Measurements from ENCODE around the gene FAM107B. TPM values are rescaled to one million over a fixed set of nuclear protein-coding genes. Genes with fewer than 3 reads are reported as not detected.

FAM107B gene
- total and polyA plus RNA-seq, 2 of the 4 experiments (the other 2 are of a cell fraction), result 26.4 to 27.1 TPM

- Histone ChIP-seq H3K23ac (ENCODE audit: low read depth, low read length) (no peak overlapping the region), H3K56ac (ENCODE audit: extremely low read depth, insufficient read depth, low read length) (no peak overlapping the region), H3K18ac (ENCODE audit: low read depth, low read length) (no peak overlapping the region), H3K36me3 (ENCODE audit: control insufficient read depth, insufficient read depth, low read length) (peaks cover 50% of the 10 kb centered on the region), H4K8ac (ENCODE audit: low read depth in 2 of 2, low read length in 2 of 2) (no peak overlapping the region), H3K9ac (ENCODE audit: low read depth, low read length) (no peak overlapping the region), H3K79me1 (ENCODE audit: low read depth in 1 of 2, low read length in 2 of 2) (peaks cover 23 to 78% of the 10 kb centered on the region in 2 experiments), H3K14ac (replicated peaks; ENCODE audit: low read depth, low read length) (no peak overlapping the region), H3K9me3 (ENCODE audit: control insufficient read depth, insufficient read depth, low read length) (no peaks in the 10 kb centered on the region), H2BK15ac (ENCODE audit: low read depth, low read length) (no peak overlapping the region), H4K91ac (ENCODE audit: insufficient read depth, low read depth, low read length) (no peak overlapping the region), H3K27me3 (ENCODE audit: control insufficient read depth, insufficient read depth, low read length) (no peaks in the 10 kb centered on the region), H2AK5ac (ENCODE audit: low read depth, low read length) (no peak overlapping the region), H3K27ac (ENCODE audit: insufficient read depth, low read length) (no peak overlapping the region), H3K4me1 (ENCODE audit: control insufficient read depth, insufficient read depth, low read length) (peaks cover 8% of the 10 kb centered on the region; the same call in 1 of the 2 replicates), H2AFZ (replicated peaks; ENCODE audit: low read length, poor library complexity) (no peak overlapping the region), H3K4me3 (ENCODE audit: insufficient read depth, low read depth, low read length) (no peak overlapping the region), H2BK120ac (ENCODE audit: low read depth, low read length) (no peak overlapping the region), H2AK9ac (replicated peaks; ENCODE audit: low read depth, low read length, poor library complexity) (no peak overlapping the region), H3K4me2 (ENCODE audit: low read depth, low read length) (no peak overlapping the region), H2BK5ac (ENCODE audit: low read depth, low read length, poor library complexity, severe bottlenecking) (peak overlapping the region; percentile 32), H4K5ac (ENCODE audit: low read depth, low read length) (no peak overlapping the region), H4K20me1 (ENCODE audit: insufficient read depth, low read length) (peaks cover 59% of the 10 kb centered on the region), H2BK20ac (ENCODE audit: low read depth, low read length) (no peak overlapping the region), H3K4ac (ENCODE audit: low read depth, low read length) (no peak overlapping the region), H3K9me1 (ENCODE audit: insufficient read depth, low read length) (peaks cover 40% of the 10 kb centered on the region)
- no peak for TF ChIP-seq SMC3 (IDR thresholded peaks at IDR 0.05; ENCODE audit: low read depth, low read length)
- TF ChIP-seq FOS (IDR thresholded peaks at IDR 0.05; ENCODE audit: low read depth, low read length), result no peak
- no peak for TF ChIP-seq BHLHE40 (IDR thresholded peaks at IDR 0.05; ENCODE audit: low read depth, low read length)
- ATAC-seq (ENCODE audit: low read depth) (no peak), DNase-seq (no peak)
- dilution Hi-C loops (cut with HindIII; ENCODE audit: low sequenced_read_pairs, unreplicated experiment) (no loop called here), intact Hi-C loops (cut with micrococcal nuclease) (no loop called here), in situ Hi-C loops (cut with MboI; ENCODE audit: low sequenced_read_pairs) (loop anchor here (10.0 kb wide), 1 partner anchor 230 kb away; no protein-coding TSS in a partner anchor)
- POLR2A ChIA-PET (ENCODE audit: unreplicated experiment), result no interaction called here
- CTCF ChIA-PET, result interaction anchor here (0.7 kb wide), 1 partner anchor 47 kb away, joined by 3 read pairs; no protein-coding TSS in a partner anchor
- WGBS, 2 experiments (ENCODE audit: extremely low coverage in 2 of 2, insufficient read length in 1 of 2), result no CpG with 5 or more reads among the region's 8 CpGs
- BruUV-seq (replicated peaks), result no TSS peak
Observed at GRCh38 chr10:14594878-14595525, 179.7 kb downstream of the FAM107B start.

Measured in IMR-90 (cell line).